Endometrial microvascular endothelial cells (primary cell): ENCODE results near the gene TTLL6. TPM values are rescaled to one million over a fixed set of nuclear protein-coding genes. Genes with fewer than 3 reads are reported as not detected.
"Not testable (repeated sequence)": the region's sequence is repeated elsewhere in the genome, so short reads cannot be mapped to it uniquely, and the experiment has no call there.

Experiments
- in situ Hi-C: cut with HindIII; loops from 2 replicates; pipeline ENCODE4 v1.10.0; 2017; ENCODE audit warnings: low sequenced_read_pairs, low pct_unique_long_range_greater_than_20kb; ENCODE audit errors: inconsistent ontology term
- total RNA-seq: library from RNA; depleted of rRNA; stranded (reverse); fragments of >200 nt; gene quantifications from one replicate; pipeline ENCODE4 v1.2.3, GENCODE V29; 2015; ENCODE audit errors: inconsistent ontology term

Gene TTLL6
- total RNA-seq, 1 donor from 2014 or later = not detected

DNA sequence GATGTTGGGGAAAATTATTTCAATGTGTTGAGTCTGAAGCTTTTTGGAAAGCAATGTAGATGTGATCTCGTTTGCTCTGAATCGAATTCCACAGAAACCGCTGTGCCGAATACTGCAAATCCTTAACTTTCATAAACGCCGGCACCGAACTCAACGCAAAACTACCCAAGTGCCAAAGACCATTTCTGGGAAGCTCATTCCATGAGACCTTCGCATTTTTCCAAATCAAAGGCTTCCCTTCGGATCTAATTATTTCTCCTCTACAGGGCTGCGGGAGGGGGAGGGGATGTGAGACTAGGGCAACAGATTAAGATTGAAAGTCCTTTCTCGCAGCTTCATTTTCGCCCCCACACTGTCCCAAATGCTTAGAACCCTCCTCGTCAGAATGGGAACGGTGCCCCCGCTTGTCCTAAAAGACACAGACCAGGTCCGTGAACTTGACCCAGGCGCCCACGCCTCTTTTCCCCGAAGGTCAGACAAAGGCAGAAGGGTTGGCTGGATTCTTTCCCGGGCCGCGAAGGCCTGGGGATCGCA is 98.7 kb downstream of the TTLL6 start:
- in situ Hi-C loops = no loop called here

DNA sequence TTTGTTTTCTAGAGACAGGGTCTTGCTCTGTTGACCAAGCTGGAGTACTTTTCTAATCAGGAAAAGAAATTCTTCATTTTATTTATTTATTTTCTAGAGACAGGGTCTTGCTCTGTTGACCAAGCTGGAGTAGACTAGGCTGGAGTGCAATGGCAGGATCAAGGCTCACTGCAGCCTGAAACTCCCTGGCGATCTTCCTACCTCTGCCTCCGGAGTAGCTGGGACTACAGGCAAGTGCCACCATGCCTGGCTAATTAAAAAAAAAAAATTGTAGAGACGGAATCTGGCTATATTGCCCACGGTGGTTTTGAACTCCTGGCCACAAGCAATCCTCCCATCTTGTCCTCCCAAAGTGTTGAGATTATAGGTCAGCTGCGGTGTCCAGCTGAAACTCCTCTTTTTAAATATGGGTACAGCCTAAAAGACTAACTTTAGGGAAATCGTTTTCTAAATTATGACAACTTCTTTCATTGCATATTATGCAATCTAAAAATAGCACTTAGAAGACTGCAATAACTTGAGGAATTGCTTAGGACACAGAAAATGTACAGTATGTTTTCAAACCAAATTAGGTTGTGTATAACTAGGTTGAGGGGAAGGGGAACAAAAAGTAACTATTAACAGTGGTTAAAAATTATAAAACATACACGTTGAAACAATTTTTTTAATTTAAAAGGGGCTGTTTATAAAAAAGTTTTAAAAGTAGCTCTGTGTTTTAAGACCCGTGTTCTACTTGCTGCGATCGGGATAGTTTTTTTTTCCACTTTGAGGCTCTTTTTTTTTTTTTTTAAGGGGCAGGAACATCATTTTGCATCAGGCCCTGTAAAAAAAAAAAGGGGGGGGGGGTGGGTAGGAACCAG is 99.4 kb downstream of the TTLL6 start:
- in situ Hi-C loops = no loop called here

DNA sequence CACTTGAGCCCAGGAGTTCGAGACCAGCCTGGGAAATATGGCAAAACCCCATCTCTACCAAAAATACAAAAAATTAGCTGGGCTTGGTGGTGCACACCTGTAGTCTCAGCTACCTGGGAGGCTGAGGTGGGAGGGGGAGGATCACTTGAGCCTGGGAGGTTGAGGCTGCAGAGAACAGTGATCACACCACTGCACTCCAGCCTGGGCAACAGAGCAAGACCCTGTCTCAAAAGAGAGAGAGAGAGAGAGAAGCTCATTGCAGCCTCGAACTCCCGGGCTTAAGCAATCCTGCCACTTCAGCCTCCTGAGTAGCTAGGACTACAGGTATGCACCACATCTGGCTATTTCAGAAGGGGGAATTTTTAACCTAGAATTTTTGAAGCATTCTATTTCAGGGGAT is 100.5 kb downstream of the TTLL6 start:
- in situ Hi-C loops = not testable (repeated sequence)

DNA sequence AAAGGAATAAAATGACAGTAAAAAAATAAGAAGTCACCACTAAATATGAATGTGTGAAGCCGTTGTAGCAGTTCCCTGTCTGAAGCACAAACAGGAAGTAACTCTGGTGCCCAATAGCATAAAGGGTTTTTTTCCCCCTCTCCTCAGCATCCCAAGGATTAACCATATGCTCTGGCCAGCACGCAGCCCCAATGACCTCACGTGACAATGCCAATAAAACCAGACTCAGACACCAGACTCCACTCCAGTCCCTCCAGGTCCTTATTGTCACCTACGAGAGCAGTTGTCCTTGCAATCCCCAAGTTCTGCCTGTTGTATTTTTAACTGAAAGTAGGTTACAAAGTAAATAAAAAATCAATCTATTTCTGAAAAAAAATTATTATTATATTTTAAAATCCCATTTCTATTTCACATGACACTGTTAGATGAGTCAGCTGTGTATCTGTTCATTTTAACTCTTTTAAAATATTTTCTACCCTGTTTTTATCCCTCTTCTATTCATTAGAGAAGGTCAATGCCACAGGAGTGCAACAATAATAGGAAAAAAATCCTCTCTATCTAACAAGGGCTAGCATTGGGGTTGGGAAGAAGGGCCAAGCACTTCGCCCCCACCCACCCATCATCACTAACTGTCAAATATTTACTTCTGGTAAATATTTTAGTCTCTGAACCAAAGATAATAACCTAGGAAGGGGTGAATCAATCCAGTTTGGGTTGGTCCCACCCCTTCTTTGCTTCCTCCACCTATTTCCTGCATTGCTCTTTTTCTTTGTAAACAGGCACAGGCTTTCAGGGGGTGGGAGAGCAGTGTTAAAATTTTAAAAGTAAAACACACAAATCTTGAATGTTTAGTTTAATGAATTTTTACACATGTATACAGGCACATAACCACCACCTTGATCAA is 101.3 kb downstream of the TTLL6 start:
- in situ Hi-C loops = no loop called here

Other genes starting within 250 kb of the TTLL6 start
- gene HOXB4, start 238.9 kb downstream of the TTLL6 start, total RNA-seq = 1.9 TPM
- gene HOXB3, start 227.0 kb downstream of the TTLL6 start, total RNA-seq = 5.7 TPM
- gene HOXB5, start 223.4 kb downstream of the TTLL6 start, total RNA-seq = 1.2 TPM
- 26.3 TPM for gene HOXB6, start 212.2 kb downstream of the TTLL6 start, total RNA-seq
- 28.6 TPM for gene HOXB7, start 206.2 kb downstream of the TTLL6 start, total RNA-seq
- 22.5 TPM for gene HOXB8, start 201.9 kb downstream of the TTLL6 start, total RNA-seq
- 6.8 TPM for gene HOXB9, start 190.9 kb downstream of the TTLL6 start, total RNA-seq
- not detected for gene PRAC1, start 94.7 kb downstream of the TTLL6 start, total RNA-seq
- gene PRAC2, start 94.0 kb downstream of the TTLL6 start, total RNA-seq = not detected
- gene HOXB13, start 88.5 kb downstream of the TTLL6 start, total RNA-seq = not detected
- gene CALCOCO2, start 13.8 kb upstream of the TTLL6 start, total RNA-seq = 42.0 TPM
- 151 TPM for gene ATP5MC1, start 75.6 kb upstream of the TTLL6 start, total RNA-seq
- 83.7 TPM for gene UBE2Z, start 91.2 kb upstream of the TTLL6 start, total RNA-seq
- 134 TPM for gene SNF8, start 127.6 kb upstream of the TTLL6 start, total RNA-seq
- not detected for gene GIP, start 151.4 kb upstream of the TTLL6 start, total RNA-seq
- gene IGF2BP1, start 180.2 kb upstream of the TTLL6 start, total RNA-seq = 0.09 TPM